NOMO-1 treated with DMSO at 0.1 percent for 48 hours (cell line): Measurements from ENCODE around the gene PLCB4.

Experiments
- DNase-seq: peaks from one replicate; lab custom pipeline; 2025; ENCODE audit not compliant: unreplicated experiment; lab: John Stamatoyannopoulos, UW

PLCB4 gene

GRCh38 chr20:9166153-9166780, 97.4 kb downstream of the PLCB4 start:
- DNase-seq: no peak

- no peak for DNase-seq
Measured at GRCh38 chr20:9169409-9169808, 100.5 kb downstream of the PLCB4 start.

- no peak for DNase-seq
Measured at GRCh38 chr20:9172851-9173250, 104.0 kb downstream of the PLCB4 start.

GRCh38 chr20:9177278-9177677, 108.4 kb downstream of the PLCB4 start:
- DNase-seq: no peak

- no peak for DNase-seq
Measured at GRCh38 chr20:9179193-9179802, 110.4 kb downstream of the PLCB4 start.

- no peak for DNase-seq
Measured at GRCh38 chr20:9179867-9180266, 111.0 kb downstream of the PLCB4 start.

- DNase-seq: no peak
Measured at GRCh38 chr20:9180481-9181257, 111.8 kb downstream of the PLCB4 start.

GRCh38 chr20:9185511-9185910, 116.6 kb downstream of the PLCB4 start:
- DNase-seq: no peak

- DNase-seq: no peak
Measured at GRCh38 chr20:9186396-9186795, 117.5 kb downstream of the PLCB4 start.

- no peak for DNase-seq
Measured at GRCh38 chr20:9195031-9195430, 126.1 kb downstream of the PLCB4 start.

- DNase-seq: no peak
Measured at GRCh38 chr20:9196110-9196509, 127.2 kb downstream of the PLCB4 start.

- DNase-seq: no peak
Measured at GRCh38 chr20:9198460-9198859, 129.6 kb downstream of the PLCB4 start.

GRCh38 chr20:9200196-9200595, 131.3 kb downstream of the PLCB4 start:
- DNase-seq: peak; percentile 68

GRCh38 chr20:9200620-9201019, 131.7 kb downstream of the PLCB4 start:
- DNase-seq: no peak

GRCh38 chr20:9202420-9203080, 133.7 kb downstream of the PLCB4 start:
- peak; percentile 10 for DNase-seq

- no peak for DNase-seq
Measured at GRCh38 chr20:9203081-9203447, 134.2 kb downstream of the PLCB4 start.

GRCh38 chr20:9204979-9205378, 136.1 kb downstream of the PLCB4 start:
- DNase-seq: no peak

- DNase-seq: no peak
Measured at GRCh38 chr20:9206486-9206885, 137.6 kb downstream of the PLCB4 start.

- no peak for DNase-seq
Measured at GRCh38 chr20:9207253-9207652, 138.4 kb downstream of the PLCB4 start.

GRCh38 chr20:9210356-9210755, 141.5 kb downstream of the PLCB4 start:
- no peak for DNase-seq

GRCh38 chr20:9211016-9211760, 142.3 kb downstream of the PLCB4 start:
- DNase-seq: no peak
